Stimulated activated CD4-positive, alpha-beta T cell treated with anti-CD3 and anti-CD28 coated beads, Interleukin-15, amount 100 ng/mL, for 1 hour (primary cell): ENCODE measurements around the gene CYP19A1.
"Not testable (repeated sequence)": the region's sequence is repeated elsewhere in the genome, so short reads cannot be mapped to it uniquely, and the experiment has no call there.

Experiments used
- DNase-seq, 2 donors: peaks; one replicate each; pipeline ENCODE4 v3.0.0-alpha.2; 2020; ENCODE audit warnings: low read depth in 1 of 2, low spot score in 1 of 2

Gene CYP19A1

DNA sequence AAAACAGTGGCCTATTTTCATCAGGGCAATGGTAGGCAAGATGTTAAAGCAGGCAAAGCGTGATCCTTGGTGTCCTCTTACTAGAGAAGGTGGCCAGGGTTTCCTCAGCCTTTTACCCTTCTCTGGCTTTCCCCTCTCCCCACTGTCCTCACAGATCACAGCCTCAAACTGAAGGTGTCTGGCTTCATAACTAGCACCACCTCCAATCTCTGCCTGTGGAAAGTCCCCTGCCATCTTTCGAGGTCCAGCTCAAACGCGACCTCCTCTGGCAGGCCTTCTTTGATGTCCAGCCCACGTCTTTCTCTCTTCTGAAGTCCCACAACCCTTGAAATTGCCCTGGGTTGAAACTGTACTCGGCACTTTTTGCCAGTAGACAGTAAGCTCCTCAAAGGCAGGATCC lies 35.9 kb downstream of the CYP19A1 start:
- DNase-seq, result no peak

DNA sequence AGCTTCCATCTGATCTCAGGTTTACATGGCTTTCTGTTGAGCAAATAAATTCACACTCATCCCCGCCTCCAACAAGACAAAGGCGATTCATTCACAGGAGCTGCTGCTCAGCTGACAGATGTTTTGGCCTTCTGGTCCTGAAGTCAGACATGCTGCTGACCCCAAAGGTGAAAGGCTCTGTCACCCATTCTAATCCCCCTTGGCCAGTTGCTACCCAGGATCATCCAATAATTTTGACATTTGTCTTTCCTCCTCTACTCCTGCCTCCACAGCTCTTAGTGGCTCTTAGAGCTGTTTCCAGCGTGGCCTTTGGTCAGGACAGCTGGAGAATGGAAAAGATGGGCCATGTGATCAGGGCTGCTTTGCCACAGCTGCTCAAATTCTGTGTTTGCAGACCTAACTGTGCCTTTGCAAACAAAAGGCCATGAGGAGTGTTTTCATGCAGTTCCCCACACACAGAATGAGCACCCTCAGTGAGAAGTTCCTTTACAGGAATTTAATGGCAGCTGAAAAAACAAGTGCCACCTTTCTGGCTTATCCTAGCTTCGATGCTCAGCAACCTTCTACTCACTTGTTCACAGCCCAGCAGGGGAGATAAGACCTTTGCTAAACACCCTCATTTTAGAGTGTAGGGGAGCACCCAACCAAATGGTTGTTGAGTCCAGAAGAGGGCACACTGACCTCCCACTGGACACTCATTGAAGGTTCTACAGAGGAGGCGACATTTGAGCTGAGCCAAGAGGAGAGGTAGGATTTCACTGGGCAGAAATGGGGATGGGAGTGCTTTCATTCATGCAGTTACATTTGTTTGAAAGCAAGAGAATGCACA lies 39.0 kb downstream of the CYP19A1 start:
- no peak for DNase-seq

GRCh38 chr15:51298620-51299019 lies 39.8 kb downstream of the CYP19A1 start:
- DNase-seq, result no peak

DNA sequence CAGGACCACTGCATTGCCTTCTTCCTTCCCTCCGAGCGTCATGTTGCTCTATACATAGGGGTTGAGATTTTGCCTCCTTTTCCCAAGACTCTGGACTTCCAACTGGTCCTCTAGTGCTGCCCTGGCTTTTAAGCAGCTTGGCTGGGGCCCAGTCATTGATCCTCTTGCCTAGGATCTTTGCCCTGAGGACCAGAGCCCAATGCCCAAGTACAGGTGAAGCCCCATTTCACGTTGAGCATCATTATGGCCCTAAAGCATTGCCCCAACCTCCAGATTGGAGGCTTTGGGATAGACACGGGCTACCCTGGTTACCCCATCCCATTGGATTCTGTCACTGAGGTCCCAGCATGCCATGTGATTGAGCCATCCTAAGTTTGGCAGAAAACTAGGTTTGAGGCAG lies 47.7 kb downstream of the CYP19A1 start:
- DNase-seq, result no peak

DNA sequence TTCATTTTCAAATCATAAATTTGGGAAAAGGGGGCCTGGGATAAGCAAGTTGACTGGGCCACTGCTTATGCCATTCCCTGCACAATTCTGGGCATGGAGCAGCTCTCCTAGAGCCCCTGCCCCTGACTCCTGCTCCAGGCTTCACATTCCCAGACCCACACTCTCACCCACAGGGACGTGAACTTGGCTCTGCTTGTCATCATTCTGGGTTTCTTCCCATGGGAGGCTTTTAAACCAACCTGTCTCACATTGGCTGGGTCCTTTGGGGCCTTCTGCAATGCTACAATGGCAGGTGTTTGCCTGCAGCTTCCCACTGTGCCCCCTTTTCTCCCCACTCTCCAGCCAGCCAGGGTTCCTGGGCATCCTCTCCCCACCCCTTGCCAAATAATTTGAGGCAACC lies 49.1 kb downstream of the CYP19A1 start:
- DNase-seq, result no peak

GRCh38 chr15:51288143-51289065 lies 50.0 kb downstream of the CYP19A1 start:
- DNase-seq, result no peak

GRCh38 chr15:51286816-51287215 lies 51.6 kb downstream of the CYP19A1 start:
- no peak for DNase-seq

- DNase-seq, result no peak
Observed at GRCh38 chr15:51285399-51285798, 53.0 kb downstream of the CYP19A1 start.

- no peak for DNase-seq
Observed at GRCh38 chr15:51284871-51285270, 53.5 kb downstream of the CYP19A1 start.

DNA sequence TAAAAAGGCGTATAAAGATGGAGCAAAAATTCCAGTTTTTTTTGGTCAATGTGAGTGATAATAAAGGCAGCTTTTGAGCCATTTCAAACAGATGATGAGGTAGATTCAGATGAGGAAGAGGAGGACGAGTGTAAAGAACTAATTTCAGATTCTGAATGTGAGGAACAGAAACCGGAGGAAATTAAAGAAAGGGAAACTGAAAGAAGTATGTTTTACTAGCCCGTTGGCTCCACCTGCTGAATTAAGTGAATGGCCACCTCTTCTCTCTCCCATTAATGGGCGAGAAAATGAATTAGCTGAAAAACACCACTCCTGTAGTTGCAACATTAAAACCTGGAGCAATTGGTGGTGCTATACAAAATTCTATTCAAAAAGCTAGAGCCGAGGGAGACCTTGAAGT lies 55.4 kb downstream of the CYP19A1 start:
- no peak for DNase-seq

DNA sequence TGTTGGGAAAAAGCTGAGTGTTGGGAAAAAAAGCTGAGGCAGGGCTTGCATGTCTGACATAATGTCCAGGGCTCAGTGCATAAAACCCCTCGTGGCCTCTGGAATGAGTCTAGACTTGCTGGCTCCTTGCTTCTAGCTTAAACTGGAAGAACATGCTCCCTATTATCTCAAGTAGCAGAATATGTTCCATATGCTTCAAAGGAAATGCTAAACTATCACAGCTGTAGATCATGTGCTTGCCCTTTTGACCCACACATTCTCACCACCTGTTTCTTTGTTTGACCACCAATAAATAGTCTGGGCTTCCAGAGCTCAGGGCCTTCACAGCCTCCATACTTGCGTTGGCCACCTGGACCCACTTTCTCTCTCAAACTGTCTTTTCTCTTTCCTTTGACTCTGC lies 56.2 kb downstream of the CYP19A1 start:
- DNase-seq, result not testable (repeated sequence)

- no peak for DNase-seq
Observed at GRCh38 chr15:51281368-51281967, 56.9 kb downstream of the CYP19A1 start.

DNA sequence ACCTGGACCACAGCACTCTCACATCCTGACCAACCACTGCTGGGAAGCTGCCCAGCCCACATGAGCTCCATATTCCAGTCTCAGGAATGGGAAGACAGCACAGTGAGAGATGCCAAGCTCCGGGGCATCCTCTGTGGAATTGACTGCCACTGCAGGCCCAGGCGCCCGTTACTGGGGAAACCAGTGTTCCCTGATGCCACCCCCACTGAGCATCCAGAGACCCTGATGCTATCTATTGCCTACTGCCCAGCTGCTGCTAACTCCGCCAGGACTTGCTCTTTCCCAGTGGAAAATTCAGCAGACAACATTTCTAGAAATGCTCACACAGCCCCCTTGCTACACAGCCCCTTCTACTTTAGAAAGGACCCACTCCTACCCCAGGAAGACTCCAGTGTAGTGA lies 57.6 kb downstream of the CYP19A1 start:
- DNase-seq, result no peak

DNA sequence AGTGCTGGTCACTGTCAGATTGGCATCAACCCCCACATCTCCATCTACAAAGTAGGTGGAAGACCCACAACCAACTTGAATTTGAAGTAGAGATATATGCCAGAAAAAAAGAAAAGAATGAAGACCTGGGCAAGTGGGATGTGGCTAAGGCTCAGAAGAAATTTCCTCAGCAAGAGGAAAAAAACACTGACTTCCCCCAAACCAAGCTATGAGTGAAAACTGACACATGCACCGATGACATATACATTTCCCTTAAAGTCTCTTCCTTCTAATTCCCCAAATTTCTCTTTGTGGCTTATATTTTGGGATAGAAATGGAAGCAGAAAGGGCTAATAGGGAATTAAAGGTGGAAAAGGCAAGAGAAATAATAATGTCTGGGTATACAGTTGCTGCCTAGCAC lies 59.0 kb downstream of the CYP19A1 start:
- DNase-seq, result no peak

DNA sequence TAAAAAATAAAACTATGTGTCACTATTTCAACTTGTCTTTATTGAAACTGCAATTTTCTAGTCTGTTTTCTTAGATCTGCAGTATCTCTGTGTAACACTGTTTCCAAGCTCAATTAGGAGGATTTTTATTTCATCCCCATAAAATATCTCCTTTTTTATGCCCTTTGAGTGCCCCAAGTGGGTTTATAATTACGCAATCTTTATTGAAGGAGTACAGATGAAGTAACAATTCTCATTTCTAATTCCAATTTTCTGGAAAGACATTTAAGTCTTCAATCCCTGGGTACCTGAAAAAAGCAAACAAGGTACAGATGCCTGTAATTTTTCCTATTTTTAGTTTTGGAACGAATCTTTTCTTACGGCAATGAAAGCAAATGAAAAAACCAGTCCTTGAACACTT lies 61.3 kb downstream of the CYP19A1 start:
- no peak for DNase-seq

- no peak for DNase-seq
Observed at GRCh38 chr15:51274956-51275355, 63.4 kb downstream of the CYP19A1 start.

GRCh38 chr15:51270706-51271105 lies 67.7 kb downstream of the CYP19A1 start:
- DNase-seq, result no peak

DNA sequence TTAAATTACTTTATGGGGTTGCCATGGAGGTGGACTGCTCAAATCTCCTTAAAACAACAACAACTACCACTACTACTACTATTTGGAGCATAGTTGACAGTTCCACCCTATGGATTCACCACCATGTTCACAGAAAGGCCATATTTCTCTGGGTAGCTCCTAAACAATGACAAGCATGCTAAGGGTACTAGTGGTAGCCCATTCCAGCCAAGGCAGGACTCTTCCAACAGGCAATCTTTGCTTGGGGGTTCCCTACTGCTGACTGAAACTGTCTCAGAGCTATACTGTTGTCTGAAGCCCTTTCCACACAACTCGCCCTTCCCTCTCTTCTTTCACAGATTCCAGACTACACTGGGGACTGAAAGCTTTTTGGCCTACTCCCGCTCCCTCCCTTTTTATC lies 68.9 kb downstream of the CYP19A1 start:
- no peak for DNase-seq

- DNase-seq, result no peak
Observed at GRCh38 chr15:51267703-51268083, 70.7 kb downstream of the CYP19A1 start.

DNA sequence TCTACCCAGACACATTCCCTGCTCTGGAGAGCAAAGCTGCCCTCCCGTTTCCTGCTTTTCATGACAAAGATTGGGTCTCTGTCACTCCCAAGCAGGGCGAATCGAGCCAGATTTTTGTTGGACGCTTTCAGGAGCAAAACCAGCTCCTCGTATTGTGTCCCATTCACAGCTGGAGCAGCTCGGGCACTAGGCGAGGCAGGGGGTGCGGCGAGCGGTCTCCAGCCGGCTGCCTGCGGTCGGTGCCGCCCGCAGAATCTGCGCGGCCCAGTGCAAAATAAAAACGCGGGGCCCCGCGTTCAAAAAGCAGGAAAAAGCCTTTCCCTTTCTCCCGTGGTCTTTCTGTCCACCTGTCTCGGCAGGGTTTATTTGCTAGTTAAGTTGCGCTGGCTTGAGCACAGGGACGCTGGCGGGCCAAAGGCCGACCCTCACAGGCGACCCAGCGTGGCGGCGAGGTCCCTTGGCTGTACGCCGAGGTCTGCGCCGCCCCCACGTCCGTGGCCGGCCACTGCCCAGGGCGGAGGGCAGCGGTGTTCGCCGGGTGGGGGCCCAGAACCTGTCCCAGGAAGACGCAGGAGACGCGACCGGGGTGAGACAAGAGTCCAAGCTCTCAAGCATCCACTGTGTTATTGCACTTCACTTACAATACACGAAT lies 71.2 kb downstream of the CYP19A1 start:
- DNase-seq, result no peak

DNA sequence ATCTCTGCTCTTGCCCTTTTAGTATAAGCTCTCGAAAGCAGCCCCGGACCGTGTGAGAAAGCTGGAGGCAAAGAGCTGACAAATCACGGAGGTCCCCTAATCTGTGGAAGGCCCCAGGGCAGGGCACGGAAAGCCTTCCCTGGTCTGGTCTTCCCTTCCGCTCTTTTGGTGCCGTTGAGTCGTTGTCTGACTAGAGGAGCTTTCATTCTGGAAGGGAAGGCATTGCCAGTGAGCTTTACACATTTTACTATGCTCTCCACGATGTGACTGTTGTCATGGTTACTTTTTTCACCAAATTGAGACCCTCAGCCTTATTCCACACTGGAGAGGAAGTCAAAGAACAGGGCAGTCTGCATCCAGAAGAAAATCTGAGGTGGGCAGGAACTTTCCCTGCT lies 71.7 kb downstream of the CYP19A1 start:
- no peak for DNase-seq
